ENCODE data around the gene C20orf204.

C20orf204 gene

GRCh38 chr20:64069614-64070243, 33.7 kb downstream of the C20orf204 start:
- in situ Hi-C loops (cut with MboI; ENCODE audit: low sequenced_read_pairs), result no loop called here

GRCh38 chr20:64070244-64070993, 34.4 kb downstream of the C20orf204 start:
- in situ Hi-C loops (cut with MboI; ENCODE audit: low sequenced_read_pairs), result no loop called here

GRCh38 chr20:64071341-64072332, 35.7 kb downstream of the C20orf204 start:
- in situ Hi-C loops (cut with MboI; ENCODE audit: low sequenced_read_pairs), result no loop called here

DNA sequence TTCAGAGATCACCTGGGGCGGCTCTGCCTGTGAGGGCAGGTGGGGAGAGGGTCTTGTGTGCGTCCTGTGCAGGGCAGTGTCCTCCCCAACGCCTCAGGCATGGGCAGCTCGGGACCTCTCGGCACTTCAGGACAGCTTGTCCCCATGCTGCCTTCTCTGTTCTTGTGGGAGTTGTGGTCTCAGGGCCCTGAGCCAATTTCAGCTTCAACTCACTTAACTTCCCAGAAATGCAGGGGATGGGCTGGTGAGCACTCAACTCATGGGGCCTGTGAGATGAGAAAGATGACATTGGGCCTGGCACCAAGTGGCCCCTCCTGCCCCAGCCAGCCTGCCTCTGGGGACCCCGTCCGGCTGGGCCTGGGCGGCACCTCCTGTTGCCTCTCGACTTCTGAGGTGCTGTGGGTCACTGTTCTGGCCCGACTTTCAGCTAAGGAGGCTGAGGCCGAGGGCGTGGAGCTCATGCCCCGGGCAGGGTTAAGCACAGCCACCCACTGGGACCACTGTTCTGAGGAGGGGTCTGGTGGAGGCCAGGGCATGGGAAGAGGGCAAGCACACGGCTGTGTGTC, 36.6 kb downstream of the C20orf204 start:
- in situ Hi-C loops (cut with MboI; ENCODE audit: low sequenced_read_pairs), result no loop called here

DNA sequence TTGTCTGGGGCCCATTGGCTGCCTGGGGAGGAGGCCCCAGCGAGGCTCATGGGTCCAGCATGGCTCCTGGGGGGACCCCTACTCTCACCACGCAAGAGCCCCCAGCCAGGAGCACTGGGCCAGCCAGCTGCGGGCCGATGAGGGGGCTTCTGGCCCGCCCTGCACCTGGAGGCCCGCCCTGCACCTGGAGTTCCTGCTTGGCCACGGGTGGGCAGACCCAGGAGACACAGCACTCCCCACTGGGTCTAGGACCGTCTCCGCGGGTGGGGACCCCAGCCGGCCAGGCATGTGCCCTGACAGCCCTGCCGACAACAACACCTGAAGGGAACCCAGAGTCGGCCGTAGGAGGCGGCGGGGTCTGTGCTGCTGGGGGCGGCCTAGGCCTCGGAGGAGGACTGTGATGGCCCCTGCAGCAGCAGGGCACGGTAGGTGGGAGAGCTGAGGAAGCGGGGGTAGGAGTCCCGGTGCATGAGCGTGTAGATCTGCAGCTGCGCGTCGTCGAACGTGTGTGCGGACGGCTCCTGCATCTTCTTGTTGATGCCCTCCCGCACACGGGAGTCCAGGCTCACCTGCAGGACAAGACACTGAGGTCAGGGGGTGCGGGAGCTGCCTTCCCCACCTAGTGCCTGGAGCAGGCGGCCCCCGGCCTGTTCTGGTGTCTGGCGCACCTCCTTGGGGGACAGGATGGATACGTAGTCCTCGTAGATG, 37.6 kb downstream of the C20orf204 start:
- in situ Hi-C loops (cut with MboI; ENCODE audit: low sequenced_read_pairs), result no loop called here

DNA sequence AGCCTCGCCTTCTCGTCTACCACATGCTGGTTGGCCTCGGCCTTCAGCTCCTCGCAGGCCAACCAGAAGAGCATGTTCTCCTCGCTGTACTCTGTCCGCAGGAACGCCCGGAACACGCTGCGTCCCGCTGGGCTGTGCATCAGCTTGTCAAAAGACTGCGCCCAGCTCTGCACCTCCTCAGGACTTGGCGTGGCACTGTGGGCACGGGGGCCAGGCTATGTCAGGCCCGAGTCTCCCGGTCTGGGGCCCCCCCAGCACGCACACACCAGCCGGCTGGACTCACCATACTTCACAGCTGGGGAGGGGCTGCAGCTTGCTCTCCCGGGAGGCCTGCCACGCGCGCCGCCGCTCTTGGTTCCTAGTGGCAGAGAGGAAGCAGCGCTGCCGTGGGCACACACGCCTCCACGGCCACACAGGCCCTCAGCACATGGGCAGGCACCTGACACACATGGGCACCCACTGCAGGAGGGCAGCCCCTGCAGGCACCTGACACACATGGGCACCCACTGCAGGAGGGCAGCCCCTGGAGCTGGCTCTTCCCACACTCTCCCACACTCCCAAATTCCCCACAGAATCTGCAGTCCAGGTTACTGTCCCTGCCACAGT, 38.3 kb downstream of the C20orf204 start:
- in situ Hi-C loops (cut with MboI; ENCODE audit: low sequenced_read_pairs), result no loop called here

GRCh38 chr20:64074963-64075362, 39.0 kb downstream of the C20orf204 start:
- in situ Hi-C loops (cut with MboI; ENCODE audit: low sequenced_read_pairs), result no loop called here

- in situ Hi-C loops (cut with MboI; ENCODE audit: low sequenced_read_pairs), result no loop called here
Measured at GRCh38 chr20:64075556-64075955, 39.6 kb downstream of the C20orf204 start.

- in situ Hi-C loops (cut with MboI; ENCODE audit: low sequenced_read_pairs), result no loop called here
Measured at GRCh38 chr20:64076061-64076997, 40.3 kb downstream of the C20orf204 start.

DNA sequence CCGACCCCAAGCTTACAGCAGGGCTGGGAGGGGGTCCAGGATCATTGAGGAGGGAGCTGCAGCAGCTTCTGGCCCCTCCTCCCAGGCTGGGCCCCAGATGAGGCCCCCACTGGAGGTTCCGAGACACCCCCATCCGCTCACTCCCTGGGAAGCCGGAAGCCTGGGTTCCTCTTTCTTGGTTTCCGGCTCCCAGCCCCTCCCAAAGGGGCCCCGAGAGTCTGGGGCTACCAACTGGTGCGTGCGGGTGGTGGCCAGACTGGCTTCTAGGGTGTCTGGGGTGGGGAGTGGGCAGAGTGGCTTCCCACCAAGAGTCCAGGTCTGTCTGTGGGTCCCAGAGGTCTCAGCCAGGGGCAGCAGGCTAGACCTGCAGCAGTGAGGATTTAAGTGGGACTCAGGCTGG, 41.1 kb downstream of the C20orf204 start:
- in situ Hi-C loops (cut with MboI; ENCODE audit: low sequenced_read_pairs), result no loop called here

GRCh38 chr20:64077541-64077875, 41.5 kb downstream of the C20orf204 start:
- in situ Hi-C loops (cut with MboI; ENCODE audit: low sequenced_read_pairs), result no loop called here

- in situ Hi-C loops (cut with MboI; ENCODE audit: low sequenced_read_pairs), result no loop called here
Measured at GRCh38 chr20:64077876-64078551, 42.0 kb downstream of the C20orf204 start.

DNA sequence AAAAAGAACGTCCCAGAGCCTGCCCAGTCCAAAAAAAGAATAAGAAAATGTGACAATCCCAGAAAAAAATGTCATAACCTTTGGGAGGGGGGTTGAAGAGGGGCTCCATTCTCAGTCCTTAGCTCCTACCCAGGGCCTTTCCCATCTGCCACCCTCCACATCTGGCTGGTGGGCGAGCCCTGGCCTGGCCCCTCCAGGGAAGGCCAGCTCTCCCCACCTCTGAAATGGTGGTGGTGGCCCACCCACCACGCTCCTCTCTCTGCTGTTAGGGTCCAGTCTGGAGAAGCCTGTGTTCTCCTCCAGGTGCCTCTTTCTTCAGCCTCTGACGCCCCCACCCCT, 42.9 kb downstream of the C20orf204 start:
- in situ Hi-C loops (cut with MboI; ENCODE audit: low sequenced_read_pairs), result no loop called here

GRCh38 chr20:64079273-64080012, 43.5 kb downstream of the C20orf204 start, which contains the start of gene RGS19:
Gene RGS19, minus strand, starts transcription at chr20:64079518. Its CDS starts 2,632 bp downstream, at chr20:64076886.
- in situ Hi-C loops (cut with MboI; ENCODE audit: low sequenced_read_pairs), result no loop called here

- in situ Hi-C loops (cut with MboI; ENCODE audit: low sequenced_read_pairs), result no loop called here
Measured at GRCh38 chr20:64080013-64080812, 44.2 kb downstream of the C20orf204 start, which contains the start of gene OPRL1. Gene OPRL1, plus strand, starts transcription at chr20:64080082. Its CDS starts 12,639 bp downstream, at chr20:64092721.

GRCh38 chr20:64080813-64081623, 45.0 kb downstream of the C20orf204 start:
- in situ Hi-C loops (cut with MboI; ENCODE audit: low sequenced_read_pairs), result no loop called here

Data from hTERT RPE-1 (cell line).